ENCODE measurements around the gene PNPLA2.

The PNPLA2 gene

GRCh38 chr11:815675-816432 is 2.9 kb upstream of the PNPLA2 start:
- no peak for ATAC-seq
- no peak for TF ChIP-seq SNAI2 (CRISPR knock-in tag; IDR thresholded peaks at IDR 0.05)
- no peak for TF ChIP-seq ZC3H10 (CRISPR knock-in tag; IDR thresholded peaks at IDR 0.05)
- TF ChIP-seq ARNTL (CRISPR knock-in tag; IDR thresholded peaks at IDR 0.05; ENCODE audit: borderline replicate concordance, low read depth) = no peak
- no peak for TF ChIP-seq TOX (CRISPR knock-in tag; IDR thresholded peaks at IDR 0.05; ENCODE audit: borderline replicate concordance)
- TF ChIP-seq, protein P1, sequence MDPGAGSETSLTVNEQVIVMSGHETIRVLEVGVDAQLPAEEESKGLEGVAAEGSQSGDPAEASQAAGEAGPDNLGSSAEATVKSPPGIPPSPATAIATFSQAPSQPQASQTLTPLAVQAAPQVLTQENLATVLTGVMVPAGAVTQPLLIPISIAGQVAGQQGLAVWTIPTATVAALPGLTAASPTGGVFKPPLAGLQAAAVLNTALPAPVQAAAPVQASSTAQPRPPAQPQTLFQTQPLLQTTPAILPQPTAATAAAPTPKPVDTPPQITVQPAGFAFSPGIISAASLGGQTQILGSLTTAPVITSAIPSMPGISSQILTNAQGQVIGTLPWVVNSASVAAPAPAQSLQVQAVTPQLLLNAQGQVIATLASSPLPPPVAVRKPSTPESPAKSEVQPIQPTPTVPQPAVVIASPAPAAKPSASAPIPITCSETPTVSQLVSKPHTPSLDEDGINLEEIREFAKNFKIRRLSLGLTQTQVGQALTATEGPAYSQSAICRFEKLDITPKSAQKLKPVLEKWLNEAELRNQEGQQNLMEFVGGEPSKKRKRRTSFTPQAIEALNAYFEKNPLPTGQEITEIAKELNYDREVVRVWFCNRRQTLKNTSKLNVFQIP (CRISPR knock-in tag; IDR thresholded peaks at IDR 0.05; ENCODE audit: borderline replicate concordance, low read depth) = no peak
- TF ChIP-seq, protein P2, sequence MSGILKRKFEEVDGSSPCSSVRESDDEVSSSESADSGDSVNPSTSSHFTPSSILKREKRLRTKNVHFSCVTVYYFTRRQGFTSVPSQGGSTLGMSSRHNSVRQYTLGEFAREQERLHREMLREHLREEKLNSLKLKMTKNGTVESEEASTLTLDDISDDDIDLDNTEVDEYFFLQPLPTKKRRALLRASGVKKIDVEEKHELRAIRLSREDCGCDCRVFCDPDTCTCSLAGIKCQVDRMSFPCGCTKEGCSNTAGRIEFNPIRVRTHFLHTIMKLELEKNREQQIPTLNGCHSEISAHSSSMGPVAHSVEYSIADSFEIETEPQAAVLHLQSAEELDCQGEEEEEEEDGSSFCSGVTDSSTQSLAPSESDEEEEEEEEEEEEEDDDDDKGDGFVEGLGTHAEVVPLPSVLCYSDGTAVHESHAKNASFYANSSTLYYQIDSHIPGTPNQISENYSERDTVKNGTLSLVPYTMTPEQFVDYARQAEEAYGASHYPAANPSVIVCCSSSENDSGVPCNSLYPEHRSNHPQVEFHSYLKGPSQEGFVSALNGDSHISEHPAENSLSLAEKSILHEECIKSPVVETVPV (CRISPR knock-in tag; IDR thresholded peaks at IDR 0.05) = no peak
- no peak for TF ChIP-seq ESRRG (CRISPR knock-in tag; IDR thresholded peaks at IDR 0.05)
- TF ChIP-seq, protein P3, sequence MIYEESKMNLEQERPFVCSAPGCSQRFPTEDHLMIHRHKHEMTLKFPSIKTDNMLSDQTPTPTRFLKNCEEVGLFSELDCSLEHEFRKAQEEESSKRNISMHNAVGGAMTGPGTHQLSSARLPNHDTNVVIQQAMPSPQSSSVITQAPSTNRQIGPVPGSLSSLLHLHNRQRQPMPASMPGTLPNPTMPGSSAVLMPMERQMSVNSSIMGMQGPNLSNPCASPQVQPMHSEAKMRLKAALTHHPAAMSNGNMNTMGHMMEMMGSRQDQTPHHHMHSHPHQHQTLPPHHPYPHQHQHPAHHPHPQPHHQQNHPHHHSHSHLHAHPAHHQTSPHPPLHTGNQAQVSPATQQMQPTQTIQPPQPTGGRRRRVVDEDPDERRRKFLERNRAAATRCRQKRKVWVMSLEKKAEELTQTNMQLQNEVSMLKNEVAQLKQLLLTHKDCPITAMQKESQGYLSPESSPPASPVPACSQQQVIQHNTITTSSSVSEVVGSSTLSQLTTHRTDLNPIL (CRISPR knock-in tag; IDR thresholded peaks at IDR 0.05; ENCODE audit: low read depth) = no peak
- TF ChIP-seq, protein P4, sequence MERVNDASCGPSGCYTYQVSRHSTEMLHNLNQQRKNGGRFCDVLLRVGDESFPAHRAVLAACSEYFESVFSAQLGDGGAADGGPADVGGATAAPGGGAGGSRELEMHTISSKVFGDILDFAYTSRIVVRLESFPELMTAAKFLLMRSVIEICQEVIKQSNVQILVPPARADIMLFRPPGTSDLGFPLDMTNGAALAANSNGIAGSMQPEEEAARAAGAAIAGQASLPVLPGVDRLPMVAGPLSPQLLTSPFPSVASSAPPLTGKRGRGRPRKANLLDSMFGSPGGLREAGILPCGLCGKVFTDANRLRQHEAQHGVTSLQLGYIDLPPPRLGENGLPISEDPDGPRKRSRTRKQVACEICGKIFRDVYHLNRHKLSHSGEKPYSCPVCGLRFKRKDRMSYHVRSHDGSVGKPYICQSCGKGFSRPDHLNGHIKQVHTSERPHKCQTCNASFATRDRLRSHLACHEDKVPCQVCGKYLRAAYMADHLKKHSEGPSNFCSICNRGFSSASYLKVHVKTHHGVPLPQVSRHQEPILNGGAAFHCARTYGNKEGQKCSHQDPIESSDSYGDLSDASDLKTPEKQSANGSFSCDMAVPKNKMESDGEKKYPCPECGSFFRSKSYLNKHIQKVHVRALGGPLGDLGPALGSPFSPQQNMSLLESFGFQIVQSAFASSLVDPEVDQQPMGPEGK (CRISPR knock-in tag; IDR thresholded peaks at IDR 0.05; ENCODE audit: borderline replicate concordance) = no peak
- TF ChIP-seq ZFP30 (CRISPR knock-in tag; IDR thresholded peaks at IDR 0.05) = no peak
- TF ChIP-seq TCF4 (CRISPR knock-in tag; IDR thresholded peaks at IDR 0.05; ENCODE audit: borderline replicate concordance) = no peak
- no peak for TF ChIP-seq PPARA (CRISPR knock-in tag; IDR thresholded peaks at IDR 0.05; ENCODE audit: borderline replicate concordance)

- no peak for TF ChIP-seq ZFP3 (CRISPR knock-in tag; IDR thresholded peaks at IDR 0.05)
- TF ChIP-seq PPARA (CRISPR knock-in tag; IDR thresholded peaks at IDR 0.05; ENCODE audit: borderline replicate concordance) = no peak
- TF ChIP-seq CSDC2 (CRISPR knock-in tag; IDR thresholded peaks at IDR 0.05) = no peak
- no peak for TF ChIP-seq BACH2 (CRISPR knock-in tag; IDR thresholded peaks at IDR 0.05; ENCODE audit: borderline replicate concordance)
- TF ChIP-seq ZNF70 (CRISPR knock-in tag; IDR thresholded peaks at IDR 0.05) = no peak
- TF ChIP-seq ZNF8 (CRISPR knock-in tag; IDR thresholded peaks at IDR 0.05) = no peak
- no peak for ATAC-seq
Measured at GRCh38 chr11:816433-816779, 2.3 kb upstream of the PNPLA2 start.

DNA sequence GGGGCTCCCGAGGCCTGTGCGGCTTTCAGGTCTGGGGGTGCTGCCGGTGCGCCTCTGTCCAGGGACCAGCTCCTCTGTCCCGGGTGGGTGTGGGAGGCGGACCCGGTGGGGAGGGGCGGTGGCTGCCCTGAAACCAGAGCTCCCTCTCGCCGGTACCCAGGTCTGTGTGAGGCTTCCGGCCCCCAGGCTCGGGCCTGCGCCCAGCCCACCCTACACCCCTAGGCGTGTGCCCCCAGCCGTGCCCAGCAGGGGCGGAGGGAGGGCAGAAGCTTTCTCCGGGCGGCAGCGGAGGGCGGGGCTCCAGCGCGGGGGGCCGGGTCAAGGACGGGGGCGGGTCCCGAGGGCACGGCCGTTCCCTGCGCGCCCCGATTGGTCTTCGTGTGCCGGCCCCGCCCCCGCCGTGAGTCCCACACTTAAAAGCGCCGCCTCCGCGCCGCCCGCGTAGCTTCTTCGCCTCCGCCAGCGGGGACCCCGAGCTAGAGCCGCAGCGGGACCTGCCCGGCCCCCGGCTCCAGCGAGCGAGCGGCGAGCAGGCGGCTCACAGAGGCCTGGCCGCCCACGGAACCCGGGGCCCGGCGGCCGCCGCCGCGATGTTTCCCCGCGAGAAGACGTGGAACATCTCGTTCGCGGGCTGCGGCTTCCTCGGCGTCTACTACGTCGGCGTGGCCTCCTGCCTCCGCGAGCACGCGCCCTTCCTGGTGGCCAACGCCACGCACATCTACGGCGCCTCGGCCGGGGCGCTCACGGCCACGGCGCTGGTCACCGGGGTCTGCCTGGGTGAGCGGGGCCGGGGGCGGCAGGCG is 616 bp downstream of the PNPLA2 start:
- TF ChIP-seq ZFP3 (CRISPR knock-in tag; IDR thresholded peaks at IDR 0.05) = 0 out of 2 replicates have a peak, but pooled peaks have one; percentile 33
- TF ChIP-seq GLIS3 (CRISPR knock-in tag; IDR thresholded peaks at IDR 0.05) = no peak
- peak; percentile 74 for ATAC-seq

DNA sequence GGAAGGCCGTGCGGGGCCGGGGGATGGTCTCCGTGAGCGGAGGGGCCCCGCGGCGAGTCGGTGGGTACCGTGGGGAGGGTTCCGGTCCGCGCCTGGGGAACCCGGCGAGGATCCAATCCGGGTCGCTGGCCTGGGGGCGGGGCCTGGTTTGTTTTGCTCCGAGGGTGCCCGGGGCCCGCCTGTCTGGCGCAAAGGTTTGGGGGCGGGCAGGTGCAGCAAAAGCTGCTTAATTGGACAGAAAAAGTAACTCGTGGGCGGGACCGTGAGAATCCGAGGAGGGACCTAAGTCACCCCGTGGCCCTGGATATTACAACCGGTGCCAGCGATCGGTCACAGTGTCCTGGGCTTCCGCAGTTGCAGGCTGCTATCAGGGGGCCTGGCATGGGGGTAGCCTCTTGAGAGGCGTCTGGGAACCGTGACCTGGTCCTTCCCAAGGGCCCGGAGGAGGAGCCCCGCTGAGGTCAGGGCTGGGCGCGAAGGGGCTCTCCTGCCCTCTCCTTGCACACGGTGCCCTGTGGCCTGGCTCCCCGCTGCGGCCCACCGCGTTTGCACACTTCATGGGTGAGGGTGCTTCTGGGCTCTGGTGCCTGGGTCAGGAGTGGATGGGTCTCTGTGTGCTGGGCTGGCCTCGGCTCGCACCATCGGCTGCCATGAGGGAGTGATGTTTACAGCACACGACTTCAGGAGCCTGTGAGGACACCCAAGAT is 1.4 kb downstream of the PNPLA2 start:
- ATAC-seq = peak; percentile 56
- TF ChIP-seq TCF4 (CRISPR knock-in tag; IDR thresholded peaks at IDR 0.05; ENCODE audit: borderline replicate concordance) (no peak), TOX (CRISPR knock-in tag; IDR thresholded peaks at IDR 0.05; ENCODE audit: borderline replicate concordance) (no peak), GLIS3 (CRISPR knock-in tag; IDR thresholded peaks at IDR 0.05) (no peak), ZFP30 (CRISPR knock-in tag; IDR thresholded peaks at IDR 0.05) (no peak), TSHZ2 (CRISPR knock-in tag; IDR thresholded peaks at IDR 0.05) (no peak), ZNF565 (CRISPR knock-in tag; conservative IDR thresholded peaks at IDR 0.05; ENCODE audit: low read depth) (no peak), PPARA (CRISPR knock-in tag; IDR thresholded peaks at IDR 0.05; ENCODE audit: borderline replicate concordance) (no peak)
- TF ChIP-seq, protein P2 (CRISPR knock-in tag; IDR thresholded peaks at IDR 0.05) = no peak
- TF ChIP-seq, protein P3 (CRISPR knock-in tag; IDR thresholded peaks at IDR 0.05; ENCODE audit: low read depth) = no peak
